HG02678 (cell line): Measurements from ENCODE around the gene VEGFA.

Source experiments
- ATAC-seq: cut with Tn5 transposase; IDR thresholded peaks from one replicate; pipeline ENCODE4 v1.9.1; 2021; ENCODE audit warnings: mild to moderate bottlenecking, moderate library complexity; ENCODE audit not compliant: unreplicated experiment

Gene VEGFA

GRCh38 chr6:43759136-43759906 is 10.7 kb upstream of the VEGFA start:
- ATAC-seq, result no peak

- ATAC-seq, result no peak
Measured at GRCh38 chr6:43759907-43760206, 10.2 kb upstream of the VEGFA start.

GRCh38 chr6:43760210-43761168 is 9.5 kb upstream of the VEGFA start:
- ATAC-seq, result no peak

- ATAC-seq, result no peak
Measured at GRCh38 chr6:43761666-43762409, 8.2 kb upstream of the VEGFA start.

- no peak for ATAC-seq
Measured at GRCh38 chr6:43762410-43762768, 7.6 kb upstream of the VEGFA start.

- no peak for ATAC-seq
Measured at GRCh38 chr6:43762966-43763695, 6.9 kb upstream of the VEGFA start.

GRCh38 chr6:43763812-43764522 is 6.0 kb upstream of the VEGFA start:
- ATAC-seq, result no peak

- ATAC-seq, result no peak
Measured at GRCh38 chr6:43764772-43765171, 5.2 kb upstream of the VEGFA start.

GRCh38 chr6:43765776-43766499 is 4.1 kb upstream of the VEGFA start:
- no peak for ATAC-seq

- no peak for ATAC-seq
Measured at GRCh38 chr6:43766500-43766853, 3.5 kb upstream of the VEGFA start.

- ATAC-seq, result no peak
Measured at GRCh38 chr6:43766964-43767461, 3.0 kb upstream of the VEGFA start.

- ATAC-seq, result no peak
Measured at GRCh38 chr6:43767553-43768505, 2.2 kb upstream of the VEGFA start.

- ATAC-seq, result no peak
Measured at GRCh38 chr6:43768506-43768860, 1.5 kb upstream of the VEGFA start.

- no peak for ATAC-seq
Measured at GRCh38 chr6:43768983-43769525, 957 bp upstream of the VEGFA start.

- ATAC-seq, result no peak
Measured at GRCh38 chr6:43770372-43771209, 580 bp downstream of the VEGFA start.

- peak; percentile 15 for ATAC-seq
Measured at GRCh38 chr6:43771210-43771857, 1.3 kb downstream of the VEGFA start.
